Activated T-cell treated with anti-CD3 and anti-CD28 coated beads, Interleukin-2, amount 50 U/mL, for 24 hours (primary cell): ENCODE data around the gene TMEM198.
A peak's percentile ranks its signal among the peaks of the same experiment; 100 is the strongest.

Experiments
- DNase-seq: peaks from one replicate; pipeline ENCODE4 v3.0.0-alpha.2; 2020
- H3K27ac Mint-ChIP-seq: 2 replicates; pipeline ENCODE4 v1.8.0; 2020; ENCODE audit warnings: mild to moderate bottlenecking, mixed read lengths
- H3K27me3 Mint-ChIP-seq: 2 replicates; pipeline ENCODE4 v1.8.0; 2020; ENCODE audit warnings: mixed read lengths
- H3K36me3 Mint-ChIP-seq: 2 replicates; pipeline ENCODE4 v1.8.0; 2020; ENCODE audit warnings: low read depth, mixed read lengths
- H3K4me1 Mint-ChIP-seq: 2 replicates; pipeline ENCODE4 v1.8.0; 2020; ENCODE audit warnings: low read depth, mixed read lengths
- H3K4me3 Mint-ChIP-seq: 2 replicates; pipeline ENCODE4 v1.8.0; 2020; ENCODE audit warnings: mild to moderate bottlenecking, moderate library complexity, mixed read lengths
- H3K9me3 Mint-ChIP-seq: 2 replicates; pipeline ENCODE4 v1.8.0; 2020; ENCODE audit warnings: mixed read lengths

Gene TMEM198

DNA sequence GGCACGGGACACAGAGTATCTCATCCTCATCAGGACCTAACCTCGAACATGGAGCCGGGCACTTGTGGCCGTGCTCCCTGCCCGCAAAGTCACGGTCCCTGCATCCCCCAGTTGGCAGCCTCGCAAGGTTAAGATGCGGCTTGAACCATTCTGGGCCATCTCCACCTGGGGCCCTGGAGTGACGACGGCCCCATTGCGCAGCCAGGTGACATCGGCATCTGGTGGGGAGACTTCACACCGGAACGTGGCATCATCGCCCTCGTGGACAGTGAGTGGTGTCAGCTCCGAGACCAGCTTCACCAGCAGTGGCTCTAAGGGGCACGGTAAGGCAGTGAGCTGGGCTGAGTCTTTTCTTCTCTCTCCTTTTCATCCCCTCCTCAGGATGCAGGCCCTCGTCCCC lies 12.6 kb downstream of the TMEM198 start:
- Mint-ChIP-seq H3K9me3 (no peaks in the 10 kb centered on the region), H3K4me1 (peaks cover 8% of the 10 kb centered on the region), H3K4me3 (no peak overlapping the region), H3K36me3 (no peaks in the 10 kb centered on the region), H3K27ac (no peak overlapping the region), H3K27me3 (peaks cover 53% of the 10 kb centered on the region)
- no peak for DNase-seq

GRCh38 chr2:219557320-219557719 lies 13.5 kb downstream of the TMEM198 start:
- no peaks in the 10 kb centered on the region for H3K9me3 Mint-ChIP-seq
- H3K4me3 Mint-ChIP-seq = no peak overlapping the region
- H3K27me3 Mint-ChIP-seq = peaks cover 50% of the 10 kb centered on the region

DNA sequence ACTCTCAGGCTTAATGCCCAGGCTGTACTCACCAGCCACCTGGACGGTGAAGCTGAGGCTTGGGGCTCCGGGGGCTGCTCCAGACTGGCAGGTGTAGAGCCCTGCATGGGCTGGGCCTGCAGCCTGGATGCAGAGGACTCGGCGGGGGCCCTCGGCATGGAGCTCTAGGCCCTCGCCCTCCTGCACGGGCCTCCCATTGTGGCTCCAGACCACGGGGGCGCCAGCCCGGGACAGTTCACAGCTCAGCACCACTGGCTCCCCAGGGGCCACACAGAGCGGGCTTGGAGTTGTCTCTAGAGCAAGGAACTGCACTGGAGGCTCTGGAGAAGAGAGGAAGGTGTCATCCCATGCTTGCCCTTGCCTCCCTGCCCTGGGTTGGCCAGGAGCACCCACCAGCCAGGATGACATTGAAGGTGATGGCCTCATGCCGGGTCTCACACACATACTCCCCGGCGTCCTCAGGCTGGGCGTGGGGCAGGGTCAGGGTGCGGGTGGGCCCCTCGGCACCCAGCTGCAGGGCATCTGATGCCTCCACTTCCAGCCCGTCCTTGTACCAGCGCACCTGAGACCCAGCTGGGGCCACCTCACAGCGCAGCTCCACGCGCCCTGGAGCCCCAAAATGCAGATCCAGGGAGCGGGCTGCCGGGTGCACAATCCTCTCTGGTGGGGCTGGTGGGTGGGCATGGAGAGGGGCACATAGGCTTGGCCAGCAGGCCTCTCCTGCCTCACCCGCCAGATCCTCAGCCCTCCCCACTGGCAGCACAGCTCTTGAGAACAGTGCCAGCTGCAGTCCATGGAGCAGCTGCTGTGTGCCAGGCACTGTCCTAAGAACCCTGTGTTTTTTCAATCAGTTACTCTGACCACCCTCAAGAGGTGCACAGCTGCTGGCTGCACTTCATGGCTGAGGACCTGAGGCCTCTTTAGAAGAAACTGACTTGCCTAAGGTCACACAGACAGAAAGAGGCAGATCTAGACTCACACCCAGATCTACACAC lies 14.3 kb downstream of the TMEM198 start:
- Mint-ChIP-seq H3K27me3 (peaks cover 55% of the 10 kb centered on the region), H3K27ac (no peak overlapping the region), H3K4me3 (no peak overlapping the region), H3K9me3 (no peaks in the 10 kb centered on the region), H3K36me3 (no peaks in the 10 kb centered on the region), H3K4me1 (peaks cover 3% of the 10 kb centered on the region)
- DNase-seq = no peak

More at GRCh38 chr2:219557320-219557719, 13.5 kb downstream of the TMEM198 start:
- no peak overlapping the region for H3K27ac Mint-ChIP-seq
- no peak for DNase-seq
- H3K4me1 Mint-ChIP-seq = peaks cover 3% of the 10 kb centered on the region
- H3K36me3 Mint-ChIP-seq = no peaks in the 10 kb centered on the region

GRCh38 chr2:219559156-219559915 lies 15.5 kb downstream of the TMEM198 start:
- Mint-ChIP-seq H3K4me3 (no peak overlapping the region), H3K27me3 (peaks cover 50% of the 10 kb centered on the region), H3K27ac (no peak overlapping the region), H3K9me3 (no peaks in the 10 kb centered on the region), H3K4me1 (no peaks in the 10 kb centered on the region), H3K36me3 (no peaks in the 10 kb centered on the region)
- no peak for DNase-seq

DNA sequence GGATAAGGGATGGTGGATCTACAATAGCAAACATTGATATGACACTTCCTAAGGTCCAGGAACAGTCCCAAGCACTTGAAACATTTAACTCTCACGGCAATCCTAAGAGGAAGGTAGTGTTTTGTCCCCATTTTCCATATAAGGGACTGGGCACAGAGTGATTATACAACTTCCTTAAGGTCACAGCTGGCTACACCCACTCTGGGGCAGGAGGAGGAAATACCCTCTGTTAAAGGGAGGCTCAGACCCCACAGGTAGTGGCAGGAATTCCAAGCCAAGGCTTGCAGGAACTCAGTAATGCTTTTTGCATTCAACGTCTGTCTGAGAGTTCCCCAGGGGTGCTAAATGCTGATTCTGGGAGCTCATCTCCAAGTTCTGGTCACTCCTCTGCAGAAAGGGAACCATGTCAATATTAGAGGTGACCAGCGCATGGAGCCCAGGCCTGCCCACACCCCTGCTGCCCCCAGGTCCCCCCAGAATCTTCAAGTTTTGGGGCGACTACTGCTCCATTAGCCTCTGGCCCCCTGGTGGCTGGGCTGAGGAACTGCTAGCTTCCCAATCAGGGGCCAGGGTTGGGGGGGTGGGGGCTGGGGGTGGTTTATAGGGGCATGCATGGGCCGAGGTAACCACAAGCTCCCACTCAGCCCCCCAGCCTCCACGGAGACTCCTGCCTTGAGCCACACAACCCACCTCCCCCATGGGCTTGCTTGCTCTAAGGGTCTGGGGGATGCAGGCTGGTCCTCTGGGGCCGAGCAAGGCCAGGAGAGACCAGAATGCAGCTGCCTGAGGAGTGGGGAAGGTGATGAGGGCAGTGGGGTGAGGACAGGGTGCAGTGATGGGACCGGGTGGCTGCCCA lies 16.4 kb downstream of the TMEM198 start:
- Mint-ChIP-seq H3K27me3 (peaks cover 48% of the 10 kb centered on the region), H3K4me3 (no peak overlapping the region), H3K36me3 (no peaks in the 10 kb centered on the region), H3K27ac (no peak overlapping the region), H3K9me3 (no peaks in the 10 kb centered on the region), H3K4me1 (no peaks in the 10 kb centered on the region)
- peak; percentile 47 for DNase-seq

GRCh38 chr2:219560893-219561178 lies 17.0 kb downstream of the TMEM198 start:
- no peaks in the 10 kb centered on the region for H3K36me3 Mint-ChIP-seq
- H3K27ac Mint-ChIP-seq = no peak overlapping the region
- DNase-seq = no peak
- no peaks in the 10 kb centered on the region for H3K9me3 Mint-ChIP-seq
- H3K4me1 Mint-ChIP-seq = no peaks in the 10 kb centered on the region
- no peak overlapping the region for H3K4me3 Mint-ChIP-seq
- H3K27me3 Mint-ChIP-seq = peaks cover 47% of the 10 kb centered on the region

DNA sequence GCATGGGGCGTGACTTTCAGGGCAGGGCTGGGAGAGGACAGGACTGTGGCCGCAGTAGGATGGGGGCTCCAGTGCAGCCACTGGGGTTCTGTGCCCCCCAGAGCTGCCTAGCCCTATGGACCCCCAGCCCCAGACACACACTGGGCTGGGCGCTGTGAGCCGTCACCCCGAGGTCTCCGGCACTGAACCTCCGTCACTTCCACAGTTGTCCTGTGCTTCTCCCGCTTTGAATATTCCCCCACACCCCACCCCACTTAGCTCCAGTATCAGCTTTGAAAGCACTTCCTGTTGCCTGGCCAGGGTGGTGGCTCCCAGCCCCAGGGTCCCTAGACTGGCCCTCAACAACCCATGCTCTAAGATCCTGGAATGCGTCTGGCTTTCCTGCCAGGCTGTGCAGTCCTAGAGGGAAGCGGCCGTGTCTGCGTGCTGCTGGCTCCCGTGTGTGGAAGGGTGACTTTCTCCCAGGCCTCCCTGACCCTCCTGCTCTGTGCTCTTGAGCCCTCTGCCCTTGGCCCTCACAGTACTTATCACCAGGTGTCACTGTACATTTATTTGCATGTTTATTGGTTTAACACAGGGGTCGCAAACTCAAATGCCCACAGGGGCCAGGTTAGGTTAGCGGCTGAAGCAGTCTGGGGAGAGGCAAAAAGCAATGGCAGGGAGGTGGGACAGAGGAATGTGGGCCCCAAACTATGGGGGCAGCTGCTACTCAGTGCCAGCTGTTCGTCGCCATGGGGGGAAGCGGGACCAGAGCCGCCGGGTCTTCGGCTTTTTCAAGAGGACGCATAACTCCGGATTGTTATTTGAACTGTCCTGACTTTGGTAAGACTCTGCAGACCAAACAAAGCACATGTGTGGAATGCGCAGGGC lies 17.6 kb downstream of the TMEM198 start:
- DNase-seq = no peak
- no peaks in the 10 kb centered on the region for H3K36me3 Mint-ChIP-seq
- no peak overlapping the region for H3K4me3 Mint-ChIP-seq
- peaks cover 48% of the 10 kb centered on the region for H3K27me3 Mint-ChIP-seq
- H3K4me1 Mint-ChIP-seq = no peaks in the 10 kb centered on the region
- H3K27ac Mint-ChIP-seq = no peak overlapping the region
- no peaks in the 10 kb centered on the region for H3K9me3 Mint-ChIP-seq

DNA sequence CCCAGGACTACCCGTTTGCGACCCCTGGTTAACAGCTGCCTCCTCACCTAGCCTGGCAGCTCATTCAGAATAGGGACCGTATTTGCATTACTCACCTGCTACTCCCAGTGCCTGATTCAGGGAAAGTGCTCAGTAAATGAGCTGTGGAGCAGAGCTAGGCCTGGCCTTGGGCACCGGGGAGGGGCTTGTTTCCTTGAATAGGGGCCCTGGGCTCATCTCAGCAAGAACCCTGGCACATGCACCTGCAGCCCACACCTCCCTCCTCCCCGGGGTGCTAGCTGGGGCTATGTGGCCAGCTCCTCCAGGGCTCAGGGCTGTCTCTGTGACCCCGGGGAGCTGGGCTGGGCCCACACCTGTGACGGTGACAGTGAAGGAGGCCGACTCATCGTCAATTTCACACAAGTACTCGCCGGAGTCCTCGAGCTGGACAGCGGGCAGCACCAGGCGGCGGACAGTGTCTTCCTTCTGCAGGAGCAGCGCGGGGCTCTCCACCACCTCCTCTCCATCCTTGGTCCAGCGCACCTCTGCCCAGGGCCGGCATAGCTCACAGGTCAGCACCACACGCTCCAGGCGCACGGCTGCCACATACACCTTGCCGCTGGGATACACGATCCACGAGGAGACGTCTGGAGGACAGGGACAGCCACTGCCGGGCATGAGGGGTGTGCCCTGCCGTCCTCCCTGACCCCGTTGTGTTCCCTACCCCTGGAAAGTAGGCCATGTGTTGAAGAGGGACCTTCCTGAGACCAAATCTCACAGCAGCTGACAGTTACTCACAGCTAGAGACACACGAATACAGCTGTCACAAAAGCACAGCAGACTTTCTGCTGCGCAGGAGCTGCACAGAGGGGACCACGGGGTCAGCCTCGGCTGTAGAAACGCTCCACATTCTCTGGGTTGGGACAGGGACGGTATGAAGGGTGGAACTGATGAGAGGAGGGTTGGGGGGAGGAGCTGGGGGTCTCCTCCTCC lies 18.5 kb downstream of the TMEM198 start:
- H3K4me1 Mint-ChIP-seq = no peaks in the 10 kb centered on the region
- no peaks in the 10 kb centered on the region for H3K9me3 Mint-ChIP-seq
- H3K4me3 Mint-ChIP-seq = no peak overlapping the region
- no peak overlapping the region for H3K27ac Mint-ChIP-seq
- no peak for DNase-seq
- peaks cover 45% of the 10 kb centered on the region for H3K27me3 Mint-ChIP-seq
- H3K36me3 Mint-ChIP-seq = no peaks in the 10 kb centered on the region

GRCh38 chr2:219563271-219563928 lies 19.6 kb downstream of the TMEM198 start:
- no peaks in the 10 kb centered on the region for H3K9me3 Mint-ChIP-seq
- H3K27me3 Mint-ChIP-seq = peaks cover 49% of the 10 kb centered on the region
- no peaks in the 10 kb centered on the region for H3K4me1 Mint-ChIP-seq
- no peak for DNase-seq
- H3K36me3 Mint-ChIP-seq = no peaks in the 10 kb centered on the region
- H3K27ac Mint-ChIP-seq = no peak overlapping the region
- H3K4me3 Mint-ChIP-seq = no peak overlapping the region

- no peak overlapping the region for H3K4me3 Mint-ChIP-seq
- no peak overlapping the region for H3K27ac Mint-ChIP-seq
- H3K4me1 Mint-ChIP-seq = peaks cover 3% of the 10 kb centered on the region
- H3K36me3 Mint-ChIP-seq = no peaks in the 10 kb centered on the region
- peaks cover 59% of the 10 kb centered on the region for H3K27me3 Mint-ChIP-seq
- no peak for DNase-seq
- H3K9me3 Mint-ChIP-seq = no peaks in the 10 kb centered on the region
Observed at GRCh38 chr2:219565130-219566080, 21.6 kb downstream of the TMEM198 start.

- H3K27ac Mint-ChIP-seq = no peak overlapping the region
- no peaks in the 10 kb centered on the region for H3K9me3 Mint-ChIP-seq
- H3K27me3 Mint-ChIP-seq = peaks cover 54% of the 10 kb centered on the region
- H3K4me3 Mint-ChIP-seq = no peak overlapping the region
- no peaks in the 10 kb centered on the region for H3K36me3 Mint-ChIP-seq
- peaks cover 3% of the 10 kb centered on the region for H3K4me1 Mint-ChIP-seq
- DNase-seq = no peak
Observed at GRCh38 chr2:219566640-219567039, 22.8 kb downstream of the TMEM198 start.

DNA sequence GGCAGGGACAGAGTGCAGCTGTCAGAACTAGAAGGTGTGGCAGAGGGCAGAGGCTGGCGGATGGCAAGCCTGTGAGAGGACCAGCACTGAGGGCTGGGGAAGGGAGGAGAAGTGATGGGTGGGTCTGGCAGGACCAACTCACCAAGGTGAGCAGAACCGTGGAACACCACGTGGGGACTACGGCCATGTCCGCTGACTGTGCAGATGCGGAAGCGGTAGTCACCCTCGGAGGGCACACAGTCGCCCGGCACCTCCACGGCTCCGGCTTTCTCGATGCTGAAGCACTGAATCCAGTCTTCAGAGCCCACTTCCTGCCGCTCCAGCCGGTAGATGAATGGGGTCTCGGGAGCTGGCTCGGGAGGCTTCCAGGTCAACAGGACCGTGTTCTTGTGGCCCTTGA lies 23.3 kb downstream of the TMEM198 start:
- no peak overlapping the region for H3K4me3 Mint-ChIP-seq
- H3K4me1 Mint-ChIP-seq = peaks cover 3% of the 10 kb centered on the region
- DNase-seq = no peak
- H3K9me3 Mint-ChIP-seq = no peaks in the 10 kb centered on the region
- H3K27ac Mint-ChIP-seq = no peak overlapping the region
- no peaks in the 10 kb centered on the region for H3K36me3 Mint-ChIP-seq
- H3K27me3 Mint-ChIP-seq = peaks cover 58% of the 10 kb centered on the region
